Esophagus (tissue), 2 donors: ENCODE results near the gene NEURL4. TPM values are rescaled to one million over a fixed set of nuclear protein-coding genes. Genes with fewer than 3 reads are reported as not detected.

Experiments used
- H3K27ac ChIP-seq, 2 donors: one replicate each; pipeline ENCODE4 v1.5.1; 2013; ENCODE audit warnings: low read depth in 2 of 2, mild to moderate bottlenecking in 2 of 2, inconsistent platforms in 1 of 2, low read length in 1 of 2, moderate library complexity in 1 of 2
- H3K27me3 ChIP-seq, 2 donors: one replicate each; pipeline ENCODE4 v1.6.1; 2013; ENCODE audit warnings: low read length in 2 of 2, control low read depth in 1 of 2, mild to moderate bottlenecking in 1 of 2; ENCODE audit not compliant: insufficient read depth in 2 of 2, control insufficient read depth in 1 of 2
- H3K36me3 ChIP-seq, 2 donors: one replicate each; pipeline ENCODE4 v1.6.1; 2013; ENCODE audit warnings: low read length in 1 of 2; ENCODE audit not compliant: control insufficient read depth in 2 of 2, insufficient read depth in 2 of 2
- H3K4me1 ChIP-seq, 2 donors: one replicate each; pipeline ENCODE4 v1.6.1; 2013; ENCODE audit warnings: low read length in 1 of 2; ENCODE audit not compliant: control insufficient read depth in 2 of 2, insufficient read depth in 2 of 2
- H3K4me3 ChIP-seq, 2 donors: one replicate each; pipeline ENCODE4 v1.5.1; 2013; ENCODE audit warnings: low read length in 2 of 2, mild to moderate bottlenecking in 2 of 2, low read depth in 1 of 2, moderate library complexity in 1 of 2
- H3K9me3 ChIP-seq, 2 donors: one replicate each; pipeline ENCODE4 v1.6.1; 2013; ENCODE audit warnings: mild to moderate bottlenecking in 2 of 2, low read depth in 1 of 2, low read length in 1 of 2, moderate library complexity in 1 of 2; ENCODE audit not compliant: control insufficient read depth in 2 of 2, insufficient read depth in 1 of 2
- WGBS, 2 donors: extraction: QIAGEN DNeasy Blood & Tissue Kit; methylation state at CpG; one replicate each; pipeline ENCODE4 v1.1.7; 2013; 5-methylcytosine and 5-hydroxymethylcytosine counted together
- polyA plus RNA-seq, 2 donors: library from polyadenylated mRNA; stranded (reverse); fragments of 200-250 nt; gene quantifications; one replicate each; pipeline ENCODE4 v1.2.3, GENCODE V29; 2013
- donor health status: healthy with polysubstance abuse.
- donor health status: Bipolar disorder and iron deficiency.

The NEURL4 gene
- polyA plus RNA-seq, 2 donors: 15.7 to 32.1 TPM

DNA sequence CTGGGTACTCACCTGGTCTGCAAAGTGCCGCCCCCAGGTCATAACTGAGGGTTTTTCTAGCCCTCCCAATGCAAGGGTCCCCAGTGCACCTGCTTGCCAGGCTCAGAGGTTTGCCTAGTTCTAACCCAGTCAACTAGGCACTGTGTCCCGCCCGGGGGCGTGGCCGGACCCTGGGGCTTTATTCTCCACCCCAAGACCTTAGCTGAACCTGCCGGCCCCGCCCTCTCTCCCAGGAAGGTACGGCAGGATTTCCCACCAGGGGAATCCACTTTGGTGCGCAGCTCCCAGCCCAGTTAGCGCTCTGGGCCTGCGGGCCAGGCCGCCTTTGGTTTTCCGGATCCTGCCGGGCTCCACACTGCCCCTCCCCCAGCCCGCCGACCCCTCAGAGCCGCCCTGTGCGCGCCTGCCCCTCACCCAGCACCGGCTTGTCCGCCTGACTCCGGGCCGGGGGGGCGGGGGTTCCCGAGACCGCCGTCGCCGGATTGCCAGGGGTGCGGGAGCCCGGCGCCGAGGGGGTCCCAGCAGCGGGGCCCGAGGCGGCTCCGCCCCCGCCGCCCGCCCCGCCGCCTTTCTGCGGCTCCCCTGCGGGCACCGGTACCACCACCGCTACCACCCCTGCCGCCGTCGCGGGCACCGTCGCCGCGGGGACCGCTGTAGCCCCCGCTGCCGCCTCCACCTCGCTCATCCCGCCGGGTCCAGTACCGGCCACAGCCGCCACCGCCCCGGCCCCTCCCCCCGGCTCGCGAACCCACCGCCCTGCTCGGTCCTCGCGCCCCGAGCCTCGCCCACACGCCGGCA is 35.1 kb downstream of the NEURL4 start:
- Histone ChIP-seq H3K27me3 (no peaks in the 10 kb centered on the region), H3K36me3 (no peaks in the 10 kb centered on the region), H3K9me3 (no peaks in the 10 kb centered on the region), H3K4me3 (peak overlapping the region; percentile 26 to 27), H3K4me1 (peaks cover 16 to 17% of the 10 kb centered on the region in 2 donors), H3K27ac (peak overlapping the region; percentile 53 to 86)
- WGBS, 2 donors: 5 to 7% methylated on average over 38 to 75 of the region's 75 CpGs

DNA sequence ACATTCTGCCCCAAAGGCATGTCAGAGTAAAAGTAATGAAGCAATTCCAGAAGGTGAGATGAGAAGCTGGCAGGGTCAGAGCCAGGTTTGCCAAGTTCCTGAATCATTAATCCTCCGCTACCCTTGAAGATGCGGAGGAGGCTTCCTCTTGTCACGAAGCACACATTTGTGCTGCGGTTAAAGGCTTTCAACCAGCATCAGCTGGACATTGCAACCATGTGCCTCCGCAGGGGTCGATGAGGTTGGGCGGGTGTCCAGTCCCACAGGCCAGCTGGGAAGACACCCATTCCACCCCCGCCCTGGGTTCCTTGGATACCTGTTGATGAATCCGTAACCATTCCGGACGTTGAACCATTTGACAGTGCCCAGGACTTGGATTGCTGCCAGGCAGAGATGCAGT is 36.0 kb downstream of the NEURL4 start:
- H3K4me3 ChIP-seq: no peak overlapping the region
- peaks cover 16 to 17% of the 10 kb centered on the region in 2 donors for H3K4me1 ChIP-seq
- peak overlapping the region; percentile 32 to 86 for H3K27ac ChIP-seq
- H3K27me3 ChIP-seq: no peaks in the 10 kb centered on the region
- H3K9me3 ChIP-seq: no peaks in the 10 kb centered on the region
- no peaks in the 10 kb centered on the region for H3K36me3 ChIP-seq
- WGBS, 2 donors: 47 to 65% methylated on average over 11 of the region's 11 CpGs

DNA sequence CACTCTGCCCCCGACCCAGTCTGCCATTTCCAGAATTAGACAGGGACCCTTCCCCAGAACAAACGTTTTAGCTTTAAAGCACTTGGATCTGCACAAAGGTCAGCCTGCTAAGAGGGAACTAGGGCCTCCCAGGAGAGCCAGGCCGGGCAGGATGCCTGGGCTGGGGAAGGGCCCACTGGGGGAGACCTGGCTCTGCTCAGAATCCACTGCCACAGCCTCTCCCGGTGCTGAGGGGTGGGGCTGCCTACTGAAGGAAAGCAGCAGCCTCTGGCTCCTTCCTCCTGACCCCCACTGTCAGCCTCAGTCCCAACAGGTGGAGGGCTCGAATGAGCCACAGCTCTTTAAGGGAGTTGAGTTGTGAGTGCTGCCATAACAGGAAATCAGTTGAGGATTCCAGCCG is 36.4 kb downstream of the NEURL4 start:
- Histone ChIP-seq H3K27me3 (no peaks in the 10 kb centered on the region), H3K36me3 (no peaks in the 10 kb centered on the region), H3K9me3 (no peaks in the 10 kb centered on the region), H3K27ac (peak overlapping the region; percentile 32 to 86), H3K4me3 (no peak overlapping the region), H3K4me1 (peaks cover 16 to 17% of the 10 kb centered on the region in 2 donors)
- 14 to 26% methylated on average over 6 of the region's 6 CpGs for WGBS, 2 donors

DNA sequence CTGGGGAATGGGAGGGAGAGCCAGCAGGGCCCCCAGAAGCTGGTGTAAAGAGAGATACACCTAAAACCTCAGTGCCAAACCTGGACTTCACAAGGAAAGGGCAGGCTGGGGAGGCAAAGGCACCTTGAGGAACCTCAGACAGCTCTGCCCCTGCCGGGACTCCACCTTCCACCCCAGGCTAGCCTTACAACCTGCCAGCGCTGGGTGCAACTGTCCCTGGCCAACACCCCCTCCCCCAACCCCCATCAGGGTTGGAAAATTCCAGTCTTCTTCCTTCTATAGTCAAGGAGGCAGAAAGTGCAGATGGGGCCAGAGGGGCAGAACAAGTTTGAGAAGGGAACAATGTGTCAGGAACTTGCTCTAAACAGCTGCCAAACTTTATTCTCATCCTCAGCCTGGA is 36.9 kb downstream of the NEURL4 start:
- peak overlapping the region in 1 of 2 donors; percentile 86 for H3K27ac ChIP-seq
- no peaks in the 10 kb centered on the region for H3K36me3 ChIP-seq
- 43 to 48% methylated on average over 2 of the region's 2 CpGs for WGBS, 2 donors
- H3K9me3 ChIP-seq: no peaks in the 10 kb centered on the region
- no peak overlapping the region for H3K4me3 ChIP-seq
- no peaks in the 10 kb centered on the region for H3K27me3 ChIP-seq
- H3K4me1 ChIP-seq: peaks cover 16 to 17% of the 10 kb centered on the region in 2 donors

DNA sequence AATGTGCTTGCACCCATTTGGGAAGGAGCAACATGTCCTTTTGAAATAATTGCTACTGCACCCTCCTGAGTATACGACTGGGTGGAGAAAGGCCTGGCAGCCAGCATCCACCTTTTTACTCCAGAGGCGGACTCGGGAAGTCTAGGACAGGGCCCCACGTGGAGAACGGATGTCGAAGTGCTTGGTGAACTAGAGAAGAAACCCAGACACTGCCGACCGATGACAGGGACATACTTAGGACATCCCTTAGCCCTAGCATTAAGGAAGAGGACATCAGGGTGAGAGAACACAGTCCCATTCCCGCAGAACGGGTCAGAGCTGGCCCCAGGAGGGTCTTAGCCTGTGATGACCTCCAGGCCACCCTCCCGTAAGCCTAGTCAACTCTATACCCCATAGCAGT is 38.5 kb downstream of the NEURL4 start:
- Histone ChIP-seq H3K9me3 (no peaks in the 10 kb centered on the region), H3K4me3 (no peak overlapping the region), H3K36me3 (no peaks in the 10 kb centered on the region), H3K27ac (no peak overlapping the region), H3K27me3 (no peaks in the 10 kb centered on the region), H3K4me1 (peaks cover 12 to 16% of the 10 kb centered on the region in 2 donors)
- WGBS, 2 donors: 80 to 83% methylated on average over 11 of the region's 11 CpGs

DNA sequence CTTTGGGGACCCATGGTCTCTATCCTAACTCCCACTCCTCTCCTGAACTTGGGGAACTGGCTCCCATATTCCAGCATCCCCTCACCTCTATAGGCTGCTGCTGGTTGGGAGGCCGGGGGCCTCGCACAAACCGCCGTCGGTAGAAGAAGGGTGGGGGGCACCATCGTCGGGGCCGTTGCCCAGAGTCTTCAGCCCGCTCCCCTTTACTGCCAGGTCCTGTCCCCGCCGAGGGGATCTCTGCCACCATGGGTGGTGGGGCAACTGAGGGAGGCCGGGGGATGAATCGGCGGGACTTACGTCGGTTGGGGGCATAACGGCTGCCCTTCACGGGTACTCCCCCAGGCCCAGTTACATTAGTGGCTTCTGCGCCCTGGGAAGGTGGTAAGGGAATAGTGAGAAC is 39.0 kb downstream of the NEURL4 start:
- no peak overlapping the region for H3K4me3 ChIP-seq
- WGBS, 2 donors: 89 to 92% methylated on average over 18 to 19 of the region's 19 CpGs
- H3K27ac ChIP-seq: no peak overlapping the region

DNA sequence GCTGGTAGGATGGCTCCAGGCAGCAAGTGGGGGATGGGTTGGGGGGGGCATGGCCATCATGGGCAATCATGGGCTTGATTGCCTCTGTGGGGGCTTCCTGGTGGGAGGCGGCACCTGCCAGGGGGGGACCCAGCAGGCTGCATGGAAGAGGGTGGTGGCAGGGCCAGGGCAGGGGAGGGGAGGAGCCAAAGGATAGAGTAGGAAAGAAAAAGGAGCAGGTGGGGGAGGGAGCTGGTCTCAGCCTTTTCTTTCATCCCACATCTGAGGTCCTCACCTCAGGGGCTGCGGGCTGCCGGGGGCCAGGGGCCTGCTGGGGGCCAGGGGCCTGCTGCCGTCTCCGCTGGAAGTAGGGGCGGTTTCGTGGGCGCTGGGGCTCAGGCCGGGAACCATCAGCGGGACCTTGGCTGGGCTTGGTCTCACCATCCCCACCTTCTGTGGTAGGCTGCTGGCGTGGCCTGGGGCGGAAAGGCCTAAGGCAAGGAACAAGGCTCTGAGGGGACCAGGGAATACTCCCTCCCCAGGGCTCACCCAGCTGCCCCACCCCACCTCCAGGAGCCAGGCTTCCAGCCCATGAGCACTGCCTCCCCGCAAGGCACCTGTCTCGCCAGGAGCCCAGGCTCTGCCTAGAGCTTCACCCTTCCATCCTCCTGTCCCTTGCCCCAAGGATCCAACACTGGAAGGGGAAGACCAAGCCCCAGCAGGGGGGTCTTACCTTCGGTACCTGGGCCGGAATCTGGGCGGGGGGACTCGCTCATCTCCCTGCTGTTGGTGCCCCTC is 39.7 kb downstream of the NEURL4 start:
- Histone ChIP-seq H3K27me3 (no peaks in the 10 kb centered on the region), H3K9me3 (no peaks in the 10 kb centered on the region), H3K4me3 (no peak overlapping the region), H3K4me1 (peaks cover 10 to 11% of the 10 kb centered on the region in 2 donors), H3K36me3 (peaks cover 0 to 3% of the 10 kb centered on the region in 2 donors), H3K27ac (no peak overlapping the region)
- WGBS, 2 donors: 84 to 90% methylated on average over 18 of the region's 18 CpGs

More for the DNA sequence above, 39.0 kb downstream of the NEURL4 start:
- Histone ChIP-seq H3K9me3 (no peaks in the 10 kb centered on the region), H3K36me3 (no peaks in the 10 kb centered on the region), H3K4me1 (peaks cover 10 to 16% of the 10 kb centered on the region in 2 donors), H3K27me3 (no peaks in the 10 kb centered on the region)

DNA sequence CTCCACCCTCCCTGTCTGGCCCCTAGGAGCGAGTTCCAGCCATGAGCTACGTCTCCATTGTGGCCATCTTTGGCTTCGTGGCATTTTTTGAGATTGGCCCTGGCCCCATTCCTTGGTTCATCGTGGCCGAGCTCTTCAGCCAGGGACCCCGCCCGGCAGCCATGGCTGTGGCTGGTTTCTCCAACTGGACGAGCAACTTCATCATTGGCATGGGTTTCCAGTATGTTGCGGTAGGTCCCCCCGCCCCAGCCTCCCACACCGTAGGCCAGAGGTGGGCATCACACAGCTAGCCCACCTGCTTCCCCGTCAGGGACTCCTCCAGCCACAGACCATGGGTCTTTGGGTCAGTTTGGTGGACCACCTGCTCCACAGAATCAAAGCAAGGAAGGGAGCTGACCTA is 43.5 kb downstream of the NEURL4 start:
- no peak overlapping the region for H3K4me3 ChIP-seq
- no peaks in the 10 kb centered on the region for H3K9me3 ChIP-seq
- peaks cover 0 to 3% of the 10 kb centered on the region in 2 donors for H3K36me3 ChIP-seq
- 82 to 84% methylated on average over 12 of the region's 12 CpGs for WGBS, 2 donors
- H3K4me1 ChIP-seq: peaks cover 6 to 16% of the 10 kb centered on the region in 2 donors
- H3K27ac ChIP-seq: peak overlapping the region in 1 of 2 donors; percentile 21
- no peaks in the 10 kb centered on the region for H3K27me3 ChIP-seq

DNA sequence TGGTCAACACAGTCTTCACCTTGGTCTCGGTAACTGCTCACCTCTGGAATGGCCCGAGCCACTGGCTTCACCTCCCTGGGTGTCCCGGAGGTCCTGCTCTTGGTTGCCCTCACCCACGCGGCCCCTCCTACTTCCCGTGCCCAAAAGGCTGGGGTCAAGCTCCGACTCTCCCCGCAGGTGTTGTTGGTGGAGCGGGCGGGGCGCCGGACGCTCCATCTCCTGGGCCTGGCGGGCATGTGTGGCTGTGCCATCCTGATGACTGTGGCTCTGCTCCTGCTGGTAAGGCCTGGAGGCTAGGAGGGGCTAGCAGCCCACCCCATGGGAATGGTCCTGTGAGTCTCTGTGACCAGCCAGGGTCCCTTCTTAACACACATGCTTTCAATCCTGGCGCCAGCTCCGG is 44.2 kb downstream of the NEURL4 start:
- H3K27me3 ChIP-seq: no peaks in the 10 kb centered on the region
- peak overlapping the region in 1 of 2 donors; percentile 29 for H3K27ac ChIP-seq
- 92 to 93% methylated on average over 16 of the region's 16 CpGs for whole genome bisulfite sequencing, 2 donors
- H3K36me3 ChIP-seq: peaks cover 0 to 3% of the 10 kb centered on the region in 2 donors
- H3K4me1 ChIP-seq: peaks cover 6 to 22% of the 10 kb centered on the region in 2 donors
- H3K4me3 ChIP-seq: no peak overlapping the region
- no peaks in the 10 kb centered on the region for H3K9me3 ChIP-seq
